GM18511 (cell line): Measurements from ENCODE around the gene HK3.

ENCODE experiments used
- ATAC-seq: cut with Tn5 transposase; IDR thresholded peaks from one replicate; pipeline ENCODE4 v1.9.1; 2021; ENCODE audit warnings: mild to moderate bottlenecking, moderate library complexity; ENCODE audit not compliant: unreplicated experiment

Gene HK3

GRCh38 chr5:176902102-176902814 lies 3.1 kb upstream of the HK3 start:
- ATAC-seq, result peak; percentile 10

- ATAC-seq, result peak; percentile 73
Observed at GRCh38 chr5:176901260-176902101, 2.3 kb upstream of the HK3 start.

- no peak for ATAC-seq
Observed at GRCh38 chr5:176900780-176901204, 1.6 kb upstream of the HK3 start.

GRCh38 chr5:176899946-176900779 lies 1.0 kb upstream of the HK3 start:
- ATAC-seq, result no peak

GRCh38 chr5:176897263-176897662 lies 1.9 kb downstream of the HK3 start:
- no peak for ATAC-seq

GRCh38 chr5:176895831-176896230 lies 3.3 kb downstream of the HK3 start:
- no peak for ATAC-seq

- no peak for ATAC-seq
Observed at GRCh38 chr5:176894298-176894697, 4.8 kb downstream of the HK3 start.

- ATAC-seq, result no peak
Observed at GRCh38 chr5:176892663-176893062, 6.5 kb downstream of the HK3 start.

GRCh38 chr5:176891331-176891958 lies 7.7 kb downstream of the HK3 start:
- no peak for ATAC-seq

- no peak for ATAC-seq
Observed at GRCh38 chr5:176890455-176891330, 8.5 kb downstream of the HK3 start.

GRCh38 chr5:176889321-176890280 lies 9.5 kb downstream of the HK3 start:
- ATAC-seq, result no peak

- ATAC-seq, result no peak
Observed at GRCh38 chr5:176888865-176889165, 10.3 kb downstream of the HK3 start.

GRCh38 chr5:176888016-176888864 lies 10.9 kb downstream of the HK3 start:
- no peak for ATAC-seq

GRCh38 chr5:176887252-176887849 lies 11.8 kb downstream of the HK3 start:
- ATAC-seq, result no peak

- ATAC-seq, result no peak
Observed at GRCh38 chr5:176886336-176887251, 12.6 kb downstream of the HK3 start.

GRCh38 chr5:176884571-176884890 lies 14.6 kb downstream of the HK3 start:
- ATAC-seq, result no peak
